ENCODE data around the gene TM4SF20.
"Not testable (repeated sequence)": the region's sequence is repeated elsewhere in the genome, so short reads cannot be mapped to it uniquely, and the experiment has no call there.

Gene TM4SF20

GRCh38 chr2:227398684-227399670 is 19.9 kb upstream of the TM4SF20 start:
- DNase-seq (ENCODE audit: low read depth in 2 of 2), result no peak

- no peak for DNase-seq (ENCODE audit: low read depth in 2 of 2)
Observed at GRCh38 chr2:227397562-227397961, 18.5 kb upstream of the TM4SF20 start.

- no peak for DNase-seq (ENCODE audit: low read depth in 2 of 2)
Observed at GRCh38 chr2:227395556-227395955, 16.4 kb upstream of the TM4SF20 start.

GRCh38 chr2:227394401-227394800 is 15.3 kb upstream of the TM4SF20 start:
- DNase-seq (ENCODE audit: low read depth in 2 of 2), result no peak

- no peak for DNase-seq (ENCODE audit: low read depth in 2 of 2)
Observed at GRCh38 chr2:227390468-227391256, 11.6 kb upstream of the TM4SF20 start.

GRCh38 chr2:227389661-227390060 is 10.6 kb upstream of the TM4SF20 start:
- DNase-seq (ENCODE audit: low read depth in 2 of 2), result no peak

- no peak for DNase-seq (ENCODE audit: low read depth in 2 of 2)
Observed at GRCh38 chr2:227389231-227389630, 10.1 kb upstream of the TM4SF20 start.

GRCh38 chr2:227388537-227389011 is 9.5 kb upstream of the TM4SF20 start:
- no peak for DNase-seq (ENCODE audit: low read depth in 2 of 2)

GRCh38 chr2:227387583-227387982 is 8.5 kb upstream of the TM4SF20 start, which contains the start of gene SCYGR1:
Gene SCYGR1 (minus strand): TSS chr2:227387949. CDS start chr2:227387949, 0 bp downstream.
- DNase-seq (ENCODE audit: low read depth in 2 of 2), result not testable (repeated sequence)

- no peak for DNase-seq (ENCODE audit: low read depth in 2 of 2)
Observed at GRCh38 chr2:227386630-227387029, 7.5 kb upstream of the TM4SF20 start.

- DNase-seq (ENCODE audit: low read depth in 2 of 2), result no peak
Observed at GRCh38 chr2:227383686-227384085, 4.6 kb upstream of the TM4SF20 start.

GRCh38 chr2:227382241-227382835 is 3.2 kb upstream of the TM4SF20 start:
- DNase-seq (ENCODE audit: low read depth in 2 of 2), result not testable (repeated sequence)

- no peak for DNase-seq (ENCODE audit: low read depth in 2 of 2)
Observed at GRCh38 chr2:227378371-227378782, 729 bp downstream of the TM4SF20 start.

- no peak for DNase-seq (ENCODE audit: low read depth in 2 of 2)
Observed at GRCh38 chr2:227377467-227378351, 1.4 kb downstream of the TM4SF20 start.

- no peak for DNase-seq (ENCODE audit: low read depth in 2 of 2)
Observed at GRCh38 chr2:227376656-227377396, 2.3 kb downstream of the TM4SF20 start.

GRCh38 chr2:227374158-227374557 is 4.9 kb downstream of the TM4SF20 start:
- peak in 1 of 2 donors; percentile 20 for DNase-seq (ENCODE audit: low read depth in 2 of 2)

- DNase-seq (ENCODE audit: low read depth in 2 of 2), result no peak
Observed at GRCh38 chr2:227373389-227373788, 5.7 kb downstream of the TM4SF20 start.

- DNase-seq (ENCODE audit: low read depth in 2 of 2), result no peak
Observed at GRCh38 chr2:227370791-227371312, 8.3 kb downstream of the TM4SF20 start.

- no peak for DNase-seq (ENCODE audit: low read depth in 2 of 2)
Observed at GRCh38 chr2:227370092-227370491, 9.0 kb downstream of the TM4SF20 start.

- DNase-seq (ENCODE audit: low read depth in 2 of 2), result no peak
Observed at GRCh38 chr2:227368574-227368973, 10.5 kb downstream of the TM4SF20 start.
